ENCODE data around the gene GRID2.

The GRID2 gene

DNA sequence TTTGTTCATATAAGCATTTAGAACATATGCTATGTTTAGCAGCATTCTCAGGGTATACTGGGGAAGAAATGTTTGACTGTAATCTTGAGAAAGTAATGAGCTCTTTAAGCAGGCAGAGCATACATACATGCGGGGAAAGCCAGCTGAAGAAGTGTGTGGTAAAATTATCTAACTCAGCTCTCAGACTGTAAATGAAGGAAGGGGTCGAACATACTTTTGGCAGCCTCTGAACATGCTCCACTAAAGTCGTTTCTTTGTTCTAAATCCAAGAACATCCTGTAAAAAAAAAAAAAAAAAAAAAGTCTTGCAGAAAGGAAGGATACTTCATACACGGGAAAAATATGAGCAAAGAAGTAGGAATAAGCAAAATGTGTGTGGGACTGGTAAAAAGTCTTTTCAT is 224.8 kb downstream of the GRID2 start:
- DNase-seq (ENCODE audit: low spot score): no peak

- DNase-seq (ENCODE audit: low spot score): no peak
These were observed 225.7 kb downstream of the GRID2 start for GRCh38 chr4:92529510-92529909.

- no peak for DNase-seq (ENCODE audit: low spot score)
These were observed 231.8 kb downstream of the GRID2 start for GRCh38 chr4:92535599-92535998.

GRCh38 chr4:92551616-92552015 is 247.8 kb downstream of the GRID2 start:
- no peak for DNase-seq (ENCODE audit: low spot score)

GRCh38 chr4:92566269-92566668 is 262.5 kb downstream of the GRID2 start:
- no peak for DNase-seq (ENCODE audit: low spot score)

DNA sequence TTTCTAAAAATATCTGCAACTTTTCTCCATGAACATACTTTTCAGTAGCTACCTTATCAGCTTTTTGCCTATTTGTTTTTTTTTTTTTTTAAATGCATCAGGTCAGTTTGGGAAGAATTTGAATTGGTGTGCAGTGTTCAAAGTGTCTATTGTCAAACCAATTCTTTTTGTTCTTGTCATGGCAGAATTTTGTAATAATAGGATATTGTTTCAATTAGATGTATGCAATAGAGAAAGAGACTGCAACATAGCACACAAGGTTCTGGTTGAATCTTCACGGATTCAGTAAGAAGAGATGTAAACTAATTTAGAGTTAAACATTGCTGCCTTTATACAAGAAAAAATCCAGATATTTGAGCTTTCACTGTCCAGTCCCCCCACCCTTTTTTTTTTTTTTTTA is 277.1 kb downstream of the GRID2 start:
- DNase-seq (ENCODE audit: low spot score): no peak

DNA sequence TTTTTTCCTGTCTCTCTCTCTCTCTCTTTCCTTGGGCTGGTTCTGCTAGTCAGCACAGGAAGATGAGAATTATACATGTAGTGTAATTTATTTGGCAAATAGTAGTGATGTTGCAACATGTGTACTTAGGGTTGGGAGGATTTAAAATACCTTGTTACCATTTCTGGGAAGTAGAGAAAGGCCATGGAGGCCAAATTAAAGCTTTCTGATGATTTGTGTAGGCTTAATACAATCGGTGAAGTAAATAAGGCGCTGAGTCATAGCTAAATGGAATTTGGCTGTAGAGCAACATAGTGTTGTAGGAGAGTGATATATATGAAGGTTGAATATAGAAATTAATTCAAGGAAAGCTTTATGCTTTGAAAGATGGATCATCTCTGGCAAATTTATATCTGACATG is 295.3 kb downstream of the GRID2 start:
- no peak for DNase-seq (ENCODE audit: low spot score)

DNA sequence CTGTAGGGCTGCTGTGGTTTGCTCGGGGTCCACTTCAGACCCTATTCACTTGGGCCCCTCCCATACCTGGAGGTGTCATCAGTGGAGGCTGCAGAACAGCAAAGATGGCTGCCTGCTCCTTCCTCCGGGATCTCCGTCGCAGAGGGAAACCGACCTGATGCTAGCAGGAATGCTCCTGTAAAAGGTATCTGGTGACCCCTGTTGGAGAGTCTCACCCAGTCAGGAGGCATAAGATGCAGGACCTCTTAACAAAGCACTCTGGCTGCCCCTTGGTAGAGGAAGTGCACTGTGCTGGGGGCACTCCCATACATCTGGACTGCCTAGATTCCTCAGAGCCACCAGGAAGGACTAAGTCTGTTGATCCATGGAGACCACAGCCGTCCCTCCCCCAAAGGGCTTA is 296.9 kb downstream of the GRID2 start:
- no peak for DNase-seq (ENCODE audit: low spot score)

DNA sequence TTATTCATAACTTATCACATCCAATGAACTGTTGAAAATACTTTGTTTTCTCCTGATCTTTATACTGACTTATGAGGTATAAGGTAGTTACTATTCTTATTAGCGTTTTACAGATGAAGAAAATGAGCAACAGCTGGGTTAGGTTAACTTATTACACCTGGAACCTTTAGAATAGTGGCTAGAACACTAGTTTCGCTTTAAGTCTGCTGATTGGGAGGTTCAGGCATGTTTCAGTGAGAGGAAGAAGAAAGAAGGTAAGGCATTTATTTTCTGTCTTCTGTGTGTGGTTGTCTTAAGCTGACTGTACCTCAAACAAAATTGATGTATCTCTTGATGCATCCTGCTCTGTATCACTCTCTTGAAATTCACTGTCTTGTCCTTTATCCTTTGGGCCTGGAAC is 302.5 kb downstream of the GRID2 start:
- no peak for DNase-seq (ENCODE audit: low spot score)

- DNase-seq (ENCODE audit: low spot score): no peak
These were observed 311.3 kb downstream of the GRID2 start for GRCh38 chr4:92615049-92615448.

- no peak for DNase-seq (ENCODE audit: low spot score)
These were observed 315.2 kb downstream of the GRID2 start for GRCh38 chr4:92618968-92619367.

- DNase-seq (ENCODE audit: low spot score): no peak
These were observed 325.5 kb downstream of the GRID2 start for GRCh38 chr4:92629302-92629701.

GRCh38 chr4:92634882-92635281 is 331.1 kb downstream of the GRID2 start:
- DNase-seq (ENCODE audit: low spot score): no peak

DNA sequence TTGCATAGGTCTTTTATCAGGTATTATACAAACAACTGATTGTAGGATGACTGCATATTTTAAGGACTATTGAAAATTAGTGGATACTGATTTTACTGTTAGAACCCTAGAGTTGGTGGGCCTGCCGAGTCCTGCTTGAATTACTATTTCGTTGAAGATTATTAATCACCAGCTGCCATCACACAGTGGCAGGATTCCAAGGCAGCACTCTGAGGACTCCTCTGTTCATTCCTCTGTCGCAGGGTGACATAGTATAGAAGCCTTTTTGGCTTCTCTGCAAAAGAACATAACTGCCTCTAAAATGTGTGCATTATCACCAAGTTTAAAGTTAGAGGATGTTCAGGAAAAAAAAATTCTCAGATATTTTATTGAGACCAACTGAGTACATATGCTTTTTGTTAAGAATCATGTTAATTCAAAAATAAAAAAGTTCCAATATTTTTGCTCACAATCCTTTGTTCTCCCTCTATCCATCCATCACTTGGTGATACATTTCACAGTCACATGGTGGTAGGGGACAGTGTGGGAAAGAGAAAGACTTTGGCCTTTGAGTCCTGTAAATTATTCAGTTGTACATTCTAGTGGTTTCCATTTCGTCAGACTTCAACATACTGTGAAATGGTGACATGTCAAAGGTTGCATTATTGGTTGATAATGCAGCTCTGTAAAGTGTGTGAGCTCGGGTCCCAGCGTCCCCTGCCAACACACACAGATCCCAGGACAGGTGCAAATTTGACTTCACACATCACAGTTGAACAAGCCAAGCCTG is 332.5 kb downstream of the GRID2 start:
- no peak for DNase-seq (ENCODE audit: low spot score)

DNA sequence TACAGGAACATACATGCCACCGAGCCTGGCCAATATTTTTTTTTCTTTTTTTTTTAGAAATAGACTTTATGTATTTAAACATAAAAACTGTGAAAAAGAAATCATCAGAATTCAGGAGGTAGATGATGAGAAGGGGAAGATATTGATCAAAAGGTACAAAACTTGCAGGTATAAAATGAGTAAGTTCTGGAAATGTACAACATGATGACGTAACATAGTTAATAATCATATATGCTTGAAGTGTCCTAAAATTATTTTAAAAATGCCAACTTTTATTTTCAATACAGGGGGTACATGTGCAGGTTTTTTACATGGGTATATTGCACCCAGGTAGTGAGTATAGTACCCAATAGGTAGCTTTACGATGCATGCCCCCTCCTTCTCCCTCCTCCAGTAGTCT is 337.6 kb downstream of the GRID2 start:
- DNase-seq (ENCODE audit: low spot score): no peak

- DNase-seq (ENCODE audit: low spot score): no peak
These were observed 343.1 kb downstream of the GRID2 start for GRCh38 chr4:92646826-92647225.

GRCh38 chr4:92651536-92651935 is 347.8 kb downstream of the GRID2 start:
- DNase-seq (ENCODE audit: low spot score): no peak

GRCh38 chr4:92654084-92654483 is 350.3 kb downstream of the GRID2 start:
- DNase-seq (ENCODE audit: low spot score): no peak

- DNase-seq (ENCODE audit: low spot score): no peak
These were observed 353.9 kb downstream of the GRID2 start for GRCh38 chr4:92657695-92658094.

- no peak for DNase-seq (ENCODE audit: low spot score)
These were observed 354.6 kb downstream of the GRID2 start for GRCh38 chr4:92658318-92658717.

DNA sequence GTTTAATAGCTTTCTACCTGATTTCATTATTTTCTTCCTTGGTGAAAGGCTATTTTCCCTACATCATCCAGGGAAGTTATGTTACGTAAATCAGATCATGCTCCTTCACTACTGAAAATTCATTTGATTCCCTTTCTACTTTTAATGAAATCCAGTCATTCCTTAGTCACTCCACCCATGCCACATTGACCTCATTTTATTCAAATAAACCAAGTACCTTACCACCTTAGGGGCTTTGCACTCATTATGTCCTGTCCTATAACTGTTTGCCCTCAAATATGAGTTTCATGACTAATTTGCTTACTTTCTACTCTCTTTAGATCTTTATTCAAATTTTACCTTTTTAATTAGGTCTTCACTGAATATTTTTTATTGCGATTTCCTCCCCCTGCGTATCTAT is 374.0 kb downstream of the GRID2 start:
- DNase-seq (ENCODE audit: low spot score): no peak

DNA sequence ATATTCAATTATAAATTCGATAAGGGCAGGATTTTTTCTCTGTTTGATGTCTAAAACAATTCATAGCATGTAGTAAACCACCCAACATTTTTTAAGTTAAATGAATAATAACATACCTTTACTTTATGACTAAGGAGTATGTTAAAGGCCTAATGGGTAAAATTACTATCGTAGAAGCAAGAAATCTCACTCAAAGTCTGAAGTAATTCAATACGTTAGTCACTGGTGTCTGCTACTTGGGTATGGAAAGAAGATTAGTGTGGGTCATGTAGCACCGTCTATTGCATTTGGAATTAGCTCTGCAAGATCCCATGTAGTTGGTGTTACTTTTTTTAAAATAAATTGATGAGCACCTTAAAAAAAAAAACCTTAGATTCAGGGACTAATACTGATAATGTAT is 374.5 kb downstream of the GRID2 start:
- no peak for DNase-seq (ENCODE audit: low spot score)

- no peak for DNase-seq (ENCODE audit: low spot score)
These were observed 375.4 kb downstream of the GRID2 start for GRCh38 chr4:92679149-92679548.

DNA sequence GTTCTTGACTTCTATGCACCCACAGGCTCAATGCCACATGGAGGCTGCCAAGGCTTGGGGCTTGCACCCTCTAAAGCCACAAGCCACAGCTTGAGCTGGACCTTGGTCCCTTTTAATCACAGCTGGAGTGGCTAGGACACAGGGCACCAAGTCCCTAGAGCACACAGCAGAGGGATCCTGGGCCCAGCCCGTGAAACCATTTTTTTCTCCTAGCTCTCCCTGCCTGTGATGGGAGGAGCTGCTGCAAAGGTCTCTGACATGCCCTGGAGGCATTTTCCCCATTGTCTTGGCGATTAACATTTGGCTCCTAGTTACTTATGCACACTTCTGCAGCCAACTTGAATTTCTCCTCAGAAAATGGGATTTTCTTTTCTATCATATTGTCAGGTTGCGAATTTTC is 410.9 kb downstream of the GRID2 start:
- no peak for DNase-seq (ENCODE audit: low spot score)

DNA sequence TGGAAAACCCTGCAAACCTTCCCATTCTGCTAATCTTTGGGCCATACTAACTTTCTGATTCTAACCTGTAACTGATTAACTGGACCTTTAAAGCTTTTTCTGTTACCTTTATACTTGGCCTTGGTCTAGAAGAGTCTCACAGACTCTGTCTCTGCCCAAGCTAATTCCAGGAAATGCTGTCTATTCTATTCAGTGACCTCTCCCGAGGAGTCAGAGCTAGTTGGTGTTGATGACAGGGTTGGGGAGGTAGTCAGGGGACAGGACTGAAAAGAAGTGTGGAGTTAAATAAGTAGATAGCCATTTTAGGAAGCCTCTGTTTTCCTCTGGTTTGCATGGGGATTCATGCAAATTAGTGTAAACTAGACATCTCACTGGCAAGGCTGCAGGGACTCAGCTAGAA is 429.5 kb downstream of the GRID2 start:
- no peak for DNase-seq (ENCODE audit: low spot score)
